HG02938 (cell line): ENCODE results near the gene RASGEF1C.

Experiments
- ATAC-seq: cut with Tn5 transposase; IDR thresholded peaks from one replicate; pipeline ENCODE4 v1.9.1; 2021; ENCODE audit warnings: mild to moderate bottlenecking, moderate library complexity; ENCODE audit not compliant: unreplicated experiment

Gene RASGEF1C

DNA sequence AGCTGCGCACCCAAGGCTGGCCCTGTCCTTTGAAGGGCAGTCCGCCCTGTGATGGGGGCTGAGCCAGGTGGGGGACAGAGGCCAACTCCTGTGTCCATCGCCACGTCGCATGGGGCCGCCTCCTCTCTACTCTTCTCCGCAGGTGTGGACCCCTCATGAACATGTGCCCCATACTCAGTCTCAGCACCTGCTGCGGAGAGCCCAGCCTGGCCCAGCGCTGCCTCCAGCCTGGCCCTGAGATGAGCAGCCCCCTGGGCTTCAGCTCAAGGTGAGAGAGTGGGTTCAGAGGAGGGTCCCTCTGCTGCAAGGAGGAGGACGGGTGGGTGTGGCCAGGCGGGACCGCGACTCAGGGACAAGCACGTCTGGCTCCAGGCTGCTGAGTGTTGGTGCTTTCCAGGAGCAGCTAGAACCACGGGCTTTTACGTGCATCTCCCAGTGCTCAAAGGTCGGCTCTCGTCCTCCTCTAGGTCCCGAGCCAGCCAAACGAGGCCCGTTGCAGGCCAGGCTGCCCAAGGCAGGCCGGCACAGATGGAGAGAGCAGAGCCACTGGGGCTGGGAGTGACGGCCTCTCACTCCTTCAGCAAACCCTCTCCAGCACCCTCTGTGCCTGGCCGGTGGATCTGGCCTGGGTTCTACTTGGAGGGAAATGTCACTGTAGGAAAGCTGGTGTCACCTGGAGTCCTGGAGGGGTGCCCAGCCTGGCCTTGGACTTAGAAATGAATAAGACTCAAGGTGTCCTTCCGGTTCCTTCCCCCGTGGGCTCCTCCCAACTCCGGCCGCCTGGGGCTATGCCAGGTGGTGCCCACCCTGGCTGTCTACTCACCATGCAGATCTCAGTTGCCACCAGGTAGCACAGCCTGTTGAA lies 88.5 kb downstream of the RASGEF1C start:
- ATAC-seq = no peak

- no peak for ATAC-seq
Observed at GRCh38 chr5:180119903-180120236, 89.1 kb downstream of the RASGEF1C start.

GRCh38 chr5:180119031-180119902 lies 89.7 kb downstream of the RASGEF1C start:
- ATAC-seq = no peak

- ATAC-seq = no peak
Observed at GRCh38 chr5:180118391-180118791, 90.6 kb downstream of the RASGEF1C start.

GRCh38 chr5:180117000-180117725 lies 91.8 kb downstream of the RASGEF1C start:
- no peak for ATAC-seq

- ATAC-seq = no peak
Observed at GRCh38 chr5:180116077-180116999, 92.7 kb downstream of the RASGEF1C start.

DNA sequence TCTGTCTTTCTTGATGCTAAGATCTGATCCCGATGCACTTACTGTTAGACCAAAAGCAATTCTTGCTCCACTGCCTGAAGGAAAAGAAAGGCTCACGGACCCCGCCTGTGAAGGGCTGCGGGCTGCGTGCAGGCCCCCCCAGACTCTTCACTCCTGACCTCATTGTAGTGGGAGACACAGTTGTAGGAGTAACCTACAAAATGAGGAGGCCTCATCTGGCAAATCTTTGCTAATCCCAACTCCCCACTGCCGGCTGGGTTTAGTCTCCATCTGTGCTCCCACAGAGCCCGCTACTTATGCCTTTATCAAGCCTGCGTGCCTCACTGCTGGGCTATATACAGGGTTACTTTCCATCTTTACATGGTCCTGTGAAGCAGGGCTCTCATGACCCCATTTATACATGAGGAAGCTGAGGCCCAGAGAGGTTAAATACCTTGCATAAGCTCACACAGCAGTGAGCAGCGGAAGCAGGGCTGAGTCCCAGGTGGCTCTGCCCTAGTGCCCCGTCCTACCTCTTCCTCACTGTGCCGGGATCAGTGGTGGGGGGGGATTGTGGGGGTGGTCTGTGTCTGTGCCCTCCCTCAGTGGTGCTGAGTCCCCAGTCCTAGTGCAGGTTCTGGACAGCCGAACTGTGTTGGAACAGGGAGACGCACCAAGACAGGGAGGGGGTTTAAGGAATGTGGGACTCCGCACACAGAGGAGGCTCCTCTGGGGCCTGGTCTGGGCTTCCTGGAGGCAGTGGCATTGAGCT lies 93.5 kb downstream of the RASGEF1C start:
- no peak for ATAC-seq

GRCh38 chr5:180114304-180115003 lies 94.6 kb downstream of the RASGEF1C start:
- ATAC-seq = no peak

- no peak for ATAC-seq
Observed at GRCh38 chr5:180113660-180114303, 95.2 kb downstream of the RASGEF1C start.

- ATAC-seq = no peak
Observed at GRCh38 chr5:180112181-180112861, 96.7 kb downstream of the RASGEF1C start.

DNA sequence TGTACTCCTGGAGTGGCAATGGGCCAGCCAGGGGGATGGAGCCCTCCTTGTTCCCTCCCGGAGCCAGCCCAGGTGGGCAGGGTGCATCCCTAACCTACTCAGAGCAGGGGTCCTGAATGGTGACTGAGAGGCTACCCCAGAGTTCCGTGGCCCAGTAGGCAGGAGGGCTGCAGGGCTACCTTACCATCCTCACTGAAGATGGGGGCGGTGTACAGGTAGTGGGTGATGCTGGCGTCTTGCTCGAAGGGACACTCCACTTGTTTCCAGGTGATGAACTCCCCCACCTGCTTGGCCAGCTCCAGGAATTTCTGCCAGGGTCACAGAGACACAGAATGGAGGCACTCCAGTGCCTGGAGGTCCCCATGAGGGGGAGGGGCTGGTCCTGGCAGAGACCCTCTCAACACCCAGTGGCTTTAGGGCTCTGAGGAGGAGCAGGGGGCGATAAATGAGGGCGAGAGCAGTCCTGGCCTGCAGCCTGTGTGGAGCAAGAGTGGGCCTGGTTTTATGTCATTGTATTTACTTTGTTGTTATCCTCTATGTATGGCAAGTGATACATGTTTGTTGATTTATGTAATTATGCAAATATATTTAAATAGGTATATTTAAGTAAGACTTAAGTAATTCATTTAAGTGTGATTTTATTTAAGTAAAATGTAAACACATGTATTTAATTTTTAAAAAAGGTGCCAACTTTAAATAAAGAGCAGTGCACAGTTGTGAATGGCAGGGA lies 97.6 kb downstream of the RASGEF1C start:
- no peak for ATAC-seq

- no peak for ATAC-seq
Observed at GRCh38 chr5:180109920-180110319, 99.1 kb downstream of the RASGEF1C start.

DNA sequence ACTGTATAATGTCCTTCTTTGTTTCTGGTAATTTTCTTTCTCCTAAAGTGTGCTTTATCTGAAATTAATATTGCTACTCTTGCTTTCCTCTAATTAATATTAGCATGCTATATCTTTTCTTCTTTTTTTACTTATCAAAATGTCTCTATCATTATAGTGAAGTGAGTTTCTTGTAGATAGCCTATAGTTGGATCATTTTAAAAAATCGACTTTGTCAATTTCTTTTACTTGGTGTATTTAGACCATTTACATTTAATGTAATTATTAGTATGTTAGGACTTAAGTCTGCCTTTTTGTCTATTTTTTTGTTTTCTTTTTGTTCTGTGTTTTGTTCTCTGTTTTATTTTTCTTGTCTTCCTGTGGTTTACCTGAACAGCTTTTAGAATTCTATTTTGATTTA lies 102.0 kb downstream of the RASGEF1C start:
- no peak for ATAC-seq

GRCh38 chr5:180105827-180106312 lies 103.1 kb downstream of the RASGEF1C start:
- ATAC-seq = no peak

GRCh38 chr5:180104168-180104530 lies 104.9 kb downstream of the RASGEF1C start:
- no peak for ATAC-seq

DNA sequence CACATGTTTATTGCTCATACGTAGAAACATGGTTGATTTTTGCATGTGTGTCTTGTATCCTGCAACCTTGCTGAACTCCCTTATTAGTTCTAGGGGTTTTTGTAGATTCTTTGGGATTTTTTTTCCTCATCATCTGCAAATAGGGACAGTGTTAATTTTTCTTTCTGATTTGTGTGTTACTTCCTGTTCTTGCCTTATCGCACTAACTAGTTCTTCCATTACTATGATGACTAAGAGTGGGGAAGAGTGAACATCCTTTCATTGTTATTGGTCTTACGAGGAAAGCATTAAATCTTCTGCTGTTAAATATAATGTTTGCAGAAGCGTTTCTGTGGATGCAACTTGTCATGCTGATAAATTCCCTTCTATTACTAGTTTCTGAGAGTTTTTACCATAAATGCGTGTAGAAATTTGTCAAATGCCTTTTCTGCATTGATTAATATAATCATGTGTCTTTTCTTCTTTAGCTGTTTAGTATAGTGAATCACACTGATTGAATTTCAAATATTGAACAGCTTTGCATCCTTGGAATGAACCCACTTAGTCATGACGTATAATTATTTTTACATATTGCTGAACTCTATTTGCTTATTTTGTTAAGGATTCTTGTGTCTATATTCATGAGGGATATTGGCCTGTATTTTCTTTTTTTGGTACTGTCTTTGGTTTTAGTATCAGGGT lies 105.4 kb downstream of the RASGEF1C start:
- no peak for ATAC-seq

GRCh38 chr5:180102636-180103035 lies 106.4 kb downstream of the RASGEF1C start:
- no peak for ATAC-seq
